Fibroblast of lung (primary cell): ENCODE measurements around the gene MSX1.

Source experiments
- CTCF ChIP-seq, 2 donors: IDR thresholded peaks in 1 of 2; conservative IDR thresholded peaks in 1 of 2; 1 replicate in 1 of 2; 2 replicates in 1 of 2; pipeline ENCODE4 v1.5.1; 2011 to 2012; ENCODE audit warnings: low read length in 2 of 2, control low read depth in 1 of 2, inconsistent platforms in 1 of 2, low read depth in 1 of 2, mild to moderate bottlenecking in 1 of 2
- EZH2 ChIP-seq: IDR thresholded peaks from 2 replicates; pipeline ENCODE4 v1.5.1; 2012; ENCODE audit warnings: low read length, control low read depth, mild to moderate bottlenecking; ENCODE audit errors: missing control alignments

- TF ChIP-seq CTCF (conservative IDR thresholded peaks at IDR 0.05 in 1 of 2, IDR thresholded peaks at IDR 0.05 in 1 of 2; ENCODE audit: low read depth in 1 of 2, low read length in 2 of 2), result no peak
- TF ChIP-seq EZH2, result no peak
Measured at GRCh38 chr4:4819213-4819606, 40.3 kb upstream of the MSX1 start.
